ENCODE data around the gene MR1. TPM values are rescaled to one million over a fixed set of nuclear protein-coding genes. Genes with fewer than 3 reads are reported as not detected.
A peak's percentile ranks its signal among the peaks of the same experiment; 100 is the strongest.

The MR1 gene
- total and polyA plus RNA-seq, 9 of the 15 experiments (the other 6 are each of a cell fraction or from before 2014, with no cell fraction given), result 9.7 to 21.7 (median 15.6) TPM

GRCh38 chr1:181097242-181097641, 63.5 kb downstream of the MR1 start (continued):
- TF ChIP-seq UBTF (IDR thresholded peaks at IDR 0.05; ENCODE audit: borderline replicate concordance in 1 of 2, low read depth in 2 of 2, low read length in 2 of 2) (no peak), SRSF9 (IDR thresholded peaks at IDR 0.05; ENCODE audit: borderline replicate concordance, low read depth, low read length) (no peak)

GRCh38 chr1:181099152-181100014, 65.6 kb downstream of the MR1 start:
- Histone ChIP-seq H3K9me1 (ENCODE audit: control insufficient read depth, insufficient read depth, low read length) (no peaks in the 10 kb centered on the region), H3K36me3 (ENCODE audit: control insufficient read depth, insufficient read depth, low read length) (no peaks in the 10 kb centered on the region), H4K20me1 (replicated peaks; ENCODE audit: control insufficient read depth, insufficient read depth, low read length) (no peaks in the 10 kb centered on the region), H3K9me3 (replicated peaks; ENCODE audit: control insufficient read depth, insufficient read depth, low read depth, low read length) (no peaks in the 10 kb centered on the region), H3K4me1 (replicated peaks in 1 of 2; ENCODE audit: control insufficient read depth in 2 of 2, insufficient read depth in 2 of 2, low read length in 2 of 2) (peaks cover 27 to 57% of the 10 kb centered on the region in 2 experiments), H3K4me2 (ENCODE audit: insufficient read depth, low read length) (peak overlapping the region; percentile 22; the same call in 1 of the 2 replicates), H3K27ac (ENCODE audit: extremely low read depth, low read depth, low read length) (peak overlapping the region; percentile 3; the same call in 2 of the 3 replicates), H3K27me3 (ENCODE audit: control insufficient read depth in 2 of 2, insufficient read depth in 2 of 2, low read length in 2 of 2) (no peaks in the 10 kb centered on the region), H3K9ac (ENCODE audit: insufficient read depth in 1 of 2, low read depth in 2 of 2, low read length in 2 of 2) (no peak overlapping the region; a peak in 2 of 4 replicates), H3K4me3 (no peak overlapping the region), H2AFZ (ENCODE audit: low read depth, low read length) (peak overlapping the region; percentile 49), H3K79me2 (ENCODE audit: control insufficient read depth, insufficient read depth, low read length) (peaks cover 1% of the 10 kb centered on the region; the same call in 1 of the 3 replicates)
- 25% methylated on average over 11 of the region's 11 CpGs for WGBS (ENCODE audit: insufficient coverage, low coverage, missing lambda C conversion rate)
- CTCF ChIA-PET (ENCODE audit: low intra/inter-chr PET ratio), result no interaction called here
- intact Hi-C loops (cut with micrococcal nuclease) (no loop called here), in situ Hi-C loops (cut with MboI) (no loop called here)
- ATAC-seq, result no peak
- no TSS peak for BruUV-seq (replicated peaks)
- peak; percentile 40 for FAIRE-seq
- POLR2A ChIA-PET, result interaction anchor here (0.7 to 12.3 kb wide), 8 partner anchors 8 to 263 kb away, joined by 3 to 257 read pairs (median 6); partner anchors contain the start of gene IER5
- DNase-seq (ENCODE audit: extremely low read depth in 1 of 4, low spot score in 3 of 4), result no peak
- TF ChIP-seq ZBTB40 (IDR thresholded peaks at IDR 0.05), result 0 out of 2 replicates have a peak, but pooled peaks have one; percentile 15
- no peak for TF ChIP-seq ZBTB40 (CRISPR knock-in tag; IDR thresholded peaks at IDR 0.05)
- TF ChIP-seq ZNF277 (CRISPR knock-in tag; IDR thresholded peaks at IDR 0.05; ENCODE audit: borderline replicate concordance), result no peak
